Liver (tissue), 9 donors: ENCODE data around the gene KRTAP2-1. TPM values are rescaled to one million over a fixed set of nuclear protein-coding genes. Genes with fewer than 3 reads are reported as not detected.

Source experiments
- DNase-seq: peaks from one replicate; pipeline ENCODE4 v3.0.0-alpha.2; 2017; ENCODE audit warnings: low spot score
- H3K27ac ChIP-seq, 2 donors: one replicate each; pipeline ENCODE4 v1.7.0; 2013; ENCODE audit warnings: inconsistent platforms in 2 of 2, low read length in 2 of 2, control low read depth in 1 of 2, low read depth in 1 of 2, mild to moderate bottlenecking in 1 of 2
- H3K27me3 ChIP-seq, 4 donors: one replicate each; pipeline versions ENCODE4 v1.6.1 to v1.7.0; 2013; ENCODE audit warnings: low read length in 3 of 4, inconsistent platforms in 1 of 4, mild to moderate bottlenecking in 1 of 4, moderate library complexity in 1 of 4; ENCODE audit not compliant: control insufficient read depth in 4 of 4, insufficient read depth in 4 of 4
- H3K36me3 ChIP-seq, 4 donors: one replicate each; pipeline versions ENCODE4 v1.6.1 to v1.7.0; 2013; ENCODE audit warnings: low read length in 3 of 4, mild to moderate bottlenecking in 3 of 4, low read depth in 1 of 4, moderate library complexity in 1 of 4; ENCODE audit not compliant: control insufficient read depth in 4 of 4, insufficient read depth in 3 of 4
- H3K4me1 ChIP-seq, 4 donors: one replicate each; pipeline versions ENCODE4 v1.6.1 to v1.7.0; 2013; ENCODE audit warnings: low read length in 3 of 4, mild to moderate bottlenecking in 3 of 4, moderate library complexity in 1 of 4; ENCODE audit not compliant: control insufficient read depth in 4 of 4, insufficient read depth in 4 of 4
- H3K4me3 ChIP-seq, 3 donors: one replicate each; pipeline versions ENCODE4 v1.6.1 to v1.7.0; 2013; ENCODE audit warnings: low read length in 3 of 3, control low read depth in 1 of 3, low read depth in 1 of 3, mild to moderate bottlenecking in 1 of 3
- H3K9ac ChIP-seq, 2 donors: one replicate each; pipeline ENCODE4 v1.7.0; 2013; ENCODE audit warnings: low read length in 2 of 2, mild to moderate bottlenecking in 2 of 2, moderate library complexity in 2 of 2, control low read depth in 1 of 2, low read depth in 1 of 2
- H3K9me3 ChIP-seq, 4 donors: one replicate each; pipeline versions ENCODE4 v1.6.1 to v1.7.0; 2013; ENCODE audit warnings: low read length in 3 of 4; ENCODE audit not compliant: control insufficient read depth in 4 of 4
- CTCF ChIP-seq: fragments of 150-350 bp; IDR thresholded peaks from 2 replicates; pipeline ENCODE4 v1.5.1; 2017; ENCODE audit warnings: improper control_type of control experiment, low read depth, low read length; ENCODE audit not compliant: missing input control
- EGR1 ChIP-seq, 2 donors: IDR thresholded peaks; 2 replicates each; pipeline ENCODE4 v1.6.1; 2016 to 2018; ENCODE audit warnings: antibody characterized with exemption in 2 of 2, low read depth in 2 of 2
- FOXA1 ChIP-seq: IDR thresholded peaks from 2 replicates; pipeline ENCODE4 v1.6.1; 2016; ENCODE audit warnings: antibody characterized with exemption
- FOXA2 ChIP-seq: IDR thresholded peaks from 2 replicates; pipeline ENCODE4 v1.6.1; 2016; ENCODE audit warnings: antibody characterized with exemption
- GABPA ChIP-seq, 2 donors: IDR thresholded peaks in 1 of 2; conservative IDR thresholded peaks in 1 of 2; 2 replicates each; pipeline ENCODE4 v1.6.1; 2016; ENCODE audit warnings: antibody characterized with exemption in 2 of 2, mild to moderate bottlenecking in 1 of 2, moderate library complexity in 1 of 2
- HNF4A ChIP-seq, 2 donors: conservative IDR thresholded peaks; 2 replicates each; pipeline ENCODE4 v1.6.1; 2016; ENCODE audit warnings: antibody characterized with exemption in 2 of 2, mild to moderate bottlenecking in 2 of 2
- HNF4G ChIP-seq: IDR thresholded peaks from 2 replicates; pipeline ENCODE4 v1.6.1; 2016; ENCODE audit warnings: antibody characterized with exemption
- JUND ChIP-seq, 2 donors: IDR thresholded peaks; 2 replicates each; pipeline ENCODE4 v1.6.1; 2016; ENCODE audit warnings: antibody characterized with exemption in 2 of 2
- NR2F2 ChIP-seq: IDR thresholded peaks from 2 replicates; pipeline ENCODE4 v1.6.1; 2016; ENCODE audit warnings: antibody characterized with exemption
- RAD21 ChIP-seq, 2 donors: IDR thresholded peaks; 2 replicates each; pipeline ENCODE4 v1.6.1; 2016; ENCODE audit warnings: antibody characterized with exemption in 2 of 2, mild to moderate bottlenecking in 2 of 2
- RXRA ChIP-seq, 2 donors: IDR thresholded peaks; 2 replicates each; pipeline ENCODE4 v1.6.1; 2017 to 2018; ENCODE audit warnings: antibody characterized with exemption in 2 of 2, mild to moderate bottlenecking in 1 of 2
- SP1 ChIP-seq: IDR thresholded peaks from 2 replicates; pipeline ENCODE4 v1.6.1; 2018; ENCODE audit warnings: antibody characterized with exemption, mild to moderate bottlenecking
- TAF1 ChIP-seq: conservative IDR thresholded peaks from 2 replicates; pipeline ENCODE4 v1.6.1; 2016; ENCODE audit warnings: antibody characterized with exemption, mild to moderate bottlenecking
- YY1 ChIP-seq: IDR thresholded peaks from 2 replicates; pipeline ENCODE4 v1.6.1; 2016; ENCODE audit warnings: antibody characterized with exemption, mild to moderate bottlenecking
- polyA plus RNA-seq, 2 donors: library from polyadenylated mRNA; stranded (reverse) in 1 of 2; unstranded in 1 of 2; fragments of 200-250 nt in 1 of 2; fragments of >200 nt in 1 of 2; fragmentation: Nextera tagmentation in 1 of 2; extraction: Ambion mirVana in 1 of 2; gene quantifications; one replicate each; pipeline versions ENCODE4 v1.2.1 to v1.2.3, GENCODE V29; 2013 to 2015
- total RNA-seq, 2 donors: library from RNA; depleted of rRNA; stranded (reverse); fragments of >200 nt; gene quantifications; one replicate each; pipeline ENCODE4 v1.2.3, GENCODE V29; 2014
- TF ChIP-seq, protein P1 (sequence below): IDR thresholded peaks from 2 replicates; pipeline ENCODE4 v1.6.1; 2016; ENCODE audit warnings: antibody characterized with exemption, mild to moderate bottlenecking
- TF ChIP-seq, protein P2 (sequence below): IDR thresholded peaks from 2 replicates; pipeline ENCODE4 v1.6.1; 2016; ENCODE audit warnings: antibody characterized with exemption
- TF ChIP-seq, protein P3 (sequence below): IDR thresholded peaks from 2 replicates; pipeline ENCODE4 v1.6.1; 2016; ENCODE audit warnings: antibody characterized with exemption
- donor health status: healthy.
- donor health status: healthy.
- donor health status: healthy.
- donor health status: healthy.
- donor health status: healthy.

The KRTAP2-1 gene
- total and polyA plus RNA-seq, 4 donors, result not detected

GRCh38 chr17:41067281-41067680 is 20.2 kb upstream of the KRTAP2-1 start:
- no peaks in the 10 kb centered on the region for H3K36me3 ChIP-seq

More at GRCh38 chr17:41067281-41067680, 20.2 kb upstream of the KRTAP2-1 start:
- no peaks in the 10 kb centered on the region for H3K27me3 ChIP-seq
- H3K27ac ChIP-seq, result no peak overlapping the region
- no peak overlapping the region for H3K4me3 ChIP-seq
- no peak for DNase-seq
- no peak overlapping the region for H3K9ac ChIP-seq
- no peaks in the 10 kb centered on the region for H3K4me1 ChIP-seq
- no peak for TF ChIP-seq JUND (IDR thresholded peaks at IDR 0.05)
- TF ChIP-seq FOXA2, result no peak
- TF ChIP-seq FOXA1, result no peak
- no peak for TF ChIP-seq EGR1 (IDR thresholded peaks at IDR 0.05; ENCODE audit: low read depth in 2 of 2)
- no peak for TF ChIP-seq HNF4G
- TF ChIP-seq RXRA (IDR thresholded peaks at IDR 0.05), result no peak
- TF ChIP-seq, protein P1, sequence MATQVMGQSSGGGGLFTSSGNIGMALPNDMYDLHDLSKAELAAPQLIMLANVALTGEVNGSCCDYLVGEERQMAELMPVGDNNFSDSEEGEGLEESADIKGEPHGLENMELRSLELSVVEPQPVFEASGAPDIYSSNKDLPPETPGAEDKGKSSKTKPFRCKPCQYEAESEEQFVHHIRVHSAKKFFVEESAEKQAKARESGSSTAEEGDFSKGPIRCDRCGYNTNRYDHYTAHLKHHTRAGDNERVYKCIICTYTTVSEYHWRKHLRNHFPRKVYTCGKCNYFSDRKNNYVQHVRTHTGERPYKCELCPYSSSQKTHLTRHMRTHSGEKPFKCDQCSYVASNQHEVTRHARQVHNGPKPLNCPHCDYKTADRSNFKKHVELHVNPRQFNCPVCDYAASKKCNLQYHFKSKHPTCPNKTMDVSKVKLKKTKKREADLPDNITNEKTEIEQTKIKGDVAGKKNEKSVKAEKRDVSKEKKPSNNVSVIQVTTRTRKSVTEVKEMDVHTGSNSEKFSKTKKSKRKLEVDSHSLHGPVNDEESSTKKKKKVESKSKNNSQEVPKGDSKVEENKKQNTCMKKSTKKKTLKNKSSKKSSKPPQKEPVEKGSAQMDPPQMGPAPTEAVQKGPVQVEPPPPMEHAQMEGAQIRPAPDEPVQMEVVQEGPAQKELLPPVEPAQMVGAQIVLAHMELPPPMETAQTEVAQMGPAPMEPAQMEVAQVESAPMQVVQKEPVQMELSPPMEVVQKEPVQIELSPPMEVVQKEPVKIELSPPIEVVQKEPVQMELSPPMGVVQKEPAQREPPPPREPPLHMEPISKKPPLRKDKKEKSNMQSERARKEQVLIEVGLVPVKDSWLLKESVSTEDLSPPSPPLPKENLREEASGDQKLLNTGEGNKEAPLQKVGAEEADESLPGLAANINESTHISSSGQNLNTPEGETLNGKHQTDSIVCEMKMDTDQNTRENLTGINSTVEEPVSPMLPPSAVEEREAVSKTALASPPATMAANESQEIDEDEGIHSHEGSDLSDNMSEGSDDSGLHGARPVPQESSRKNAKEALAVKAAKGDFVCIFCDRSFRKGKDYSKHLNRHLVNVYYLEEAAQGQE, result no peak
- no peak for TF ChIP-seq HNF4A (conservative IDR thresholded peaks at IDR 0.05)
- no peak for TF ChIP-seq NR2F2
- TF ChIP-seq RAD21 (IDR thresholded peaks at IDR 0.05), result no peak
- no peak for TF ChIP-seq GABPA (IDR thresholded peaks at IDR 0.05 in 1 of 2, conservative IDR thresholded peaks at IDR 0.05 in 1 of 2)
- TF ChIP-seq, protein P2, sequence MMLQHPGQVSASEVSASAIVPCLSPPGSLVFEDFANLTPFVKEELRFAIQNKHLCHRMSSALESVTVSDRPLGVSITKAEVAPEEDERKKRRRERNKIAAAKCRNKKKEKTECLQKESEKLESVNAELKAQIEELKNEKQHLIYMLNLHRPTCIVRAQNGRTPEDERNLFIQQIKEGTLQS, result no peak
- TF ChIP-seq YY1, result no peak
- TF ChIP-seq CTCF, result no peak
- TF ChIP-seq, protein P3, sequence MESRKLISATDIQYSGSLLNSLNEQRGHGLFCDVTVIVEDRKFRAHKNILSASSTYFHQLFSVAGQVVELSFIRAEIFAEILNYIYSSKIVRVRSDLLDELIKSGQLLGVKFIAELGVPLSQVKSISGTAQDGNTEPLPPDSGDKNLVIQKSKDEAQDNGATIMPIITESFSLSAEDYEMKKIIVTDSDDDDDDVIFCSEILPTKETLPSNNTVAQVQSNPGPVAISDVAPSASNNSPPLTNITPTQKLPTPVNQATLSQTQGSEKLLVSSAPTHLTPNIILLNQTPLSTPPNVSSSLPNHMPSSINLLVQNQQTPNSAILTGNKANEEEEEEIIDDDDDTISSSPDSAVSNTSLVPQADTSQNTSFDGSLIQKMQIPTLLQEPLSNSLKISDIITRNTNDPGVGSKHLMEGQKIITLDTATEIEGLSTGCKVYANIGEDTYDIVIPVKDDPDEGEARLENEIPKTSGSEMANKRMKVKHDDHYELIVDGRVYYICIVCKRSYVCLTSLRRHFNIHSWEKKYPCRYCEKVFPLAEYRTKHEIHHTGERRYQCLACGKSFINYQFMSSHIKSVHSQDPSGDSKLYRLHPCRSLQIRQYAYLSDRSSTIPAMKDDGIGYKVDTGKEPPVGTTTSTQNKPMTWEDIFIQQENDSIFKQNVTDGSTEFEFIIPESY, result no peak
- no peak for TF ChIP-seq SP1
- no peak for TF ChIP-seq TAF1
- H3K9me3 ChIP-seq, result no peaks in the 10 kb centered on the region
